Loucy (cell line): ENCODE data around the gene AHCY.

Experiments
- EZH2phosphoT487 ChIP-seq: fragments of 200-600 bp; IDR thresholded peaks from 2 replicates; pipeline ENCODE4 v1.6.1; 2018; ENCODE audit warnings: antibody characterized with exemption, mild to moderate bottlenecking, moderate library complexity, borderline replicate concordance
- TF ChIP-seq, protein P1 (sequence below): fragments of 200-600 bp; sonication (generic); conservative IDR thresholded peaks from 2 replicates; pipeline ENCODE4 v1.5.1; 2014; ENCODE audit warnings: mild to moderate bottlenecking, antibody characterized with exemption, low read length

DNA sequence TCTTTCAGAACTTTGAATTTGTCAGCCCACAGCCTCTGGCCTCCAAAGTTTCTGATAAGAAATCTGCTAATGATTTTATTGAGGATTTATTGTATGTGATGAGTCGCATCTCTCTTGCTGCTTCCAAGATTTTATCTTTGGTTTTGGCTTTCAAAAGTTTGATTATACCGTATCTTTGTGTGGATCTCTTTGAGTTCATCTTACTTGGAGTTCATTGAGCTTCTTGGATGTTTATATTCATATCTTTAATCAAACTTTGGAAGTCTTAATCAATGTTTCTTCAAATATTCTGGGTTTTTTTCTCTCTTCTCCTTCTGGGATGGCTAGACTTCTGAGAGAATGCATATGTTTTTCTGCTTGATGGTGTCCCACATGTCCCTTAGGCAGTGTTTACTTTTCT, 65.2 kb downstream of the AHCY start:
- TF ChIP-seq, protein P1, sequence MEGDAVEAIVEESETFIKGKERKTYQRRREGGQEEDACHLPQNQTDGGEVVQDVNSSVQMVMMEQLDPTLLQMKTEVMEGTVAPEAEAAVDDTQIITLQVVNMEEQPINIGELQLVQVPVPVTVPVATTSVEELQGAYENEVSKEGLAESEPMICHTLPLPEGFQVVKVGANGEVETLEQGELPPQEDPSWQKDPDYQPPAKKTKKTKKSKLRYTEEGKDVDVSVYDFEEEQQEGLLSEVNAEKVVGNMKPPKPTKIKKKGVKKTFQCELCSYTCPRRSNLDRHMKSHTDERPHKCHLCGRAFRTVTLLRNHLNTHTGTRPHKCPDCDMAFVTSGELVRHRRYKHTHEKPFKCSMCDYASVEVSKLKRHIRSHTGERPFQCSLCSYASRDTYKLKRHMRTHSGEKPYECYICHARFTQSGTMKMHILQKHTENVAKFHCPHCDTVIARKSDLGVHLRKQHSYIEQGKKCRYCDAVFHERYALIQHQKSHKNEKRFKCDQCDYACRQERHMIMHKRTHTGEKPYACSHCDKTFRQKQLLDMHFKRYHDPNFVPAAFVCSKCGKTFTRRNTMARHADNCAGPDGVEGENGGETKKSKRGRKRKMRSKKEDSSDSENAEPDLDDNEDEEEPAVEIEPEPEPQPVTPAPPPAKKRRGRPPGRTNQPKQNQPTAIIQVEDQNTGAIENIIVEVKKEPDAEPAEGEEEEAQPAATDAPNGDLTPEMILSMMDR = no peak
- TF ChIP-seq EZH2phosphoT487 = no peak
